ENCODE measurements around the gene ATXN1.

DNA sequence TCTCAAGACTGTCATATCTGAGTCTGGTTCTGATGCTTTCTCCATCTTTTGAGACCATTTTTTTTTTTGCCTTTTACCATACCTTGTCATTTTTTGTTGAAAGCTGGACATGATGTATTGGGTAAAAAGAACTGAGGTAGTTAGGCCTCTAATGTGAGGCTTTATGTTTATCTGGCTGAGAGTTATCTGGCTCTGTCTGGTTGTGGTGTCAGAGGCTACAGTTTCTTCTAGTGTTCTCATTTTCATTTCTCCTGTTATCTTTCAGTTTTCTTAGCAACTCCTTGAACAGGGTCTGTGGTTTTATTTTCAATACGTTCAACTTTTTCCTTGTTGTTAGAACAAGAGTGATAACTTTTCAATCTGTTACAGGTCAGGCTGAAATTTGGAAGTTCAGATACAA is 49.2 kb upstream of the ATXN1 start:
- TF ChIP-seq, protein P1, sequence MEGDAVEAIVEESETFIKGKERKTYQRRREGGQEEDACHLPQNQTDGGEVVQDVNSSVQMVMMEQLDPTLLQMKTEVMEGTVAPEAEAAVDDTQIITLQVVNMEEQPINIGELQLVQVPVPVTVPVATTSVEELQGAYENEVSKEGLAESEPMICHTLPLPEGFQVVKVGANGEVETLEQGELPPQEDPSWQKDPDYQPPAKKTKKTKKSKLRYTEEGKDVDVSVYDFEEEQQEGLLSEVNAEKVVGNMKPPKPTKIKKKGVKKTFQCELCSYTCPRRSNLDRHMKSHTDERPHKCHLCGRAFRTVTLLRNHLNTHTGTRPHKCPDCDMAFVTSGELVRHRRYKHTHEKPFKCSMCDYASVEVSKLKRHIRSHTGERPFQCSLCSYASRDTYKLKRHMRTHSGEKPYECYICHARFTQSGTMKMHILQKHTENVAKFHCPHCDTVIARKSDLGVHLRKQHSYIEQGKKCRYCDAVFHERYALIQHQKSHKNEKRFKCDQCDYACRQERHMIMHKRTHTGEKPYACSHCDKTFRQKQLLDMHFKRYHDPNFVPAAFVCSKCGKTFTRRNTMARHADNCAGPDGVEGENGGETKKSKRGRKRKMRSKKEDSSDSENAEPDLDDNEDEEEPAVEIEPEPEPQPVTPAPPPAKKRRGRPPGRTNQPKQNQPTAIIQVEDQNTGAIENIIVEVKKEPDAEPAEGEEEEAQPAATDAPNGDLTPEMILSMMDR (conservative IDR thresholded peaks at IDR 0.05; ENCODE audit: low read depth in 2 of 2), result no peak
- TF ChIP-seq, protein P2, sequence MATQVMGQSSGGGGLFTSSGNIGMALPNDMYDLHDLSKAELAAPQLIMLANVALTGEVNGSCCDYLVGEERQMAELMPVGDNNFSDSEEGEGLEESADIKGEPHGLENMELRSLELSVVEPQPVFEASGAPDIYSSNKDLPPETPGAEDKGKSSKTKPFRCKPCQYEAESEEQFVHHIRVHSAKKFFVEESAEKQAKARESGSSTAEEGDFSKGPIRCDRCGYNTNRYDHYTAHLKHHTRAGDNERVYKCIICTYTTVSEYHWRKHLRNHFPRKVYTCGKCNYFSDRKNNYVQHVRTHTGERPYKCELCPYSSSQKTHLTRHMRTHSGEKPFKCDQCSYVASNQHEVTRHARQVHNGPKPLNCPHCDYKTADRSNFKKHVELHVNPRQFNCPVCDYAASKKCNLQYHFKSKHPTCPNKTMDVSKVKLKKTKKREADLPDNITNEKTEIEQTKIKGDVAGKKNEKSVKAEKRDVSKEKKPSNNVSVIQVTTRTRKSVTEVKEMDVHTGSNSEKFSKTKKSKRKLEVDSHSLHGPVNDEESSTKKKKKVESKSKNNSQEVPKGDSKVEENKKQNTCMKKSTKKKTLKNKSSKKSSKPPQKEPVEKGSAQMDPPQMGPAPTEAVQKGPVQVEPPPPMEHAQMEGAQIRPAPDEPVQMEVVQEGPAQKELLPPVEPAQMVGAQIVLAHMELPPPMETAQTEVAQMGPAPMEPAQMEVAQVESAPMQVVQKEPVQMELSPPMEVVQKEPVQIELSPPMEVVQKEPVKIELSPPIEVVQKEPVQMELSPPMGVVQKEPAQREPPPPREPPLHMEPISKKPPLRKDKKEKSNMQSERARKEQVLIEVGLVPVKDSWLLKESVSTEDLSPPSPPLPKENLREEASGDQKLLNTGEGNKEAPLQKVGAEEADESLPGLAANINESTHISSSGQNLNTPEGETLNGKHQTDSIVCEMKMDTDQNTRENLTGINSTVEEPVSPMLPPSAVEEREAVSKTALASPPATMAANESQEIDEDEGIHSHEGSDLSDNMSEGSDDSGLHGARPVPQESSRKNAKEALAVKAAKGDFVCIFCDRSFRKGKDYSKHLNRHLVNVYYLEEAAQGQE (IDR thresholded peaks at IDR 0.05; ENCODE audit: unreplicated experiment), result no peak

Measured in GM23338 (cell line).